HG03571 (cell line): ENCODE measurements around the gene ARSB.

Experiments used
- ATAC-seq: cut with Tn5 transposase; IDR thresholded peaks from one replicate; pipeline ENCODE4 v1.9.1; 2021; ENCODE audit not compliant: unreplicated experiment

Gene ARSB

DNA sequence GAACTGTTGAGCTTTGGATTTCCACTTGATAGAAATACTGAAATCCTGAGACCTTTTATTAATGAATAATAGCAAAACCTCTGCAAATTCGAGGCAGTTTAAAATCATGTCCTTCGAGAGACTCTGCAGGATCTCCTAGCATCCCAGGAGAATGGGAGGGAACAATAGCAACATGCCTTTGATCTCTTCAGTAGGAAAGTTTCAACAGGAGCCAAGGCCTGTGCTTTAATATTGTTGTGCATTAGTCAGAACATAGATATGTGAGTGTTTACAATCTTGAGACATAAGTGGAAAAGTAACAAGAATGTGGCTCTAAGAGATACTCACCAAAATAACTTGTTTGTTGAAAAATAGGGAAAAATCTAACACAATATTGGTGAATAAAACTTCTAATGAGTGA lies 253.2 kb downstream of the ARSB start:
- no peak for ATAC-seq

DNA sequence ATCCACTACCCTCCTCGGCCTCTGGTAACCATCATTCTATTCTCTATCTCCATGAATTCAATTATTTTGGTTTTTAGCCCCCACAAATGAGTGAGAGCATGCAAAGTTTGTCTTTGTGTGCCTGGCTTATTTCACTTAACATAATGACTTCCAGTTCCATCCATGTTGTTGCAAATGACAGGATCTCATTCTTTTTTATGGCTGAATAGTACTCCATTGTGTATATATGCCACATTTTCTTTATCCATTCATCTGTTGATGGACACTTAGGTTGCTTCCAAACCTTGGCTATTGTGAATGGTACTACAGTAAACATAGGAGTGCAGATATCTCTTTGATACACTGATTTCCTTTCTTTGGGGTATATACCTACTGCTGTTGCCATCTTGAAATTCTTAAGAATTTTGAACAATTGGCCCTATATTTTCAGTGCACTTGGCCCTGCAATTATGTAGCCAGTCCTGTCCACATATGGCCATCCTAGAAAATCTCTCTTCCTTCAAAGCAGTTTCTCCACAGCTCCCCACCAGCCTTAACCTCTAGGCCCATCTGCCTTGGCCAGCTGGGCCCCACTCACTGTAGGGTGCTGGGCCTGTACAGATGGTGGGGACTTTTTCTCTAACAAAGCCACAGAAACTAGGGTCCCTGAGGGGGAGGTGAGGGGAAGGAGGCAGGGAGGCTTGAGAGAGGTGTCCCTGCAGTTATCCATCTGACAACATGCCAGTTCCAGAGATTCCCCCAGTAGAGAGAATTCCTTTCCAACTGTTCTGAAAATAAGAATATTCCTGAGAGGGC lies 254.6 kb downstream of the ARSB start:
- ATAC-seq: no peak

DNA sequence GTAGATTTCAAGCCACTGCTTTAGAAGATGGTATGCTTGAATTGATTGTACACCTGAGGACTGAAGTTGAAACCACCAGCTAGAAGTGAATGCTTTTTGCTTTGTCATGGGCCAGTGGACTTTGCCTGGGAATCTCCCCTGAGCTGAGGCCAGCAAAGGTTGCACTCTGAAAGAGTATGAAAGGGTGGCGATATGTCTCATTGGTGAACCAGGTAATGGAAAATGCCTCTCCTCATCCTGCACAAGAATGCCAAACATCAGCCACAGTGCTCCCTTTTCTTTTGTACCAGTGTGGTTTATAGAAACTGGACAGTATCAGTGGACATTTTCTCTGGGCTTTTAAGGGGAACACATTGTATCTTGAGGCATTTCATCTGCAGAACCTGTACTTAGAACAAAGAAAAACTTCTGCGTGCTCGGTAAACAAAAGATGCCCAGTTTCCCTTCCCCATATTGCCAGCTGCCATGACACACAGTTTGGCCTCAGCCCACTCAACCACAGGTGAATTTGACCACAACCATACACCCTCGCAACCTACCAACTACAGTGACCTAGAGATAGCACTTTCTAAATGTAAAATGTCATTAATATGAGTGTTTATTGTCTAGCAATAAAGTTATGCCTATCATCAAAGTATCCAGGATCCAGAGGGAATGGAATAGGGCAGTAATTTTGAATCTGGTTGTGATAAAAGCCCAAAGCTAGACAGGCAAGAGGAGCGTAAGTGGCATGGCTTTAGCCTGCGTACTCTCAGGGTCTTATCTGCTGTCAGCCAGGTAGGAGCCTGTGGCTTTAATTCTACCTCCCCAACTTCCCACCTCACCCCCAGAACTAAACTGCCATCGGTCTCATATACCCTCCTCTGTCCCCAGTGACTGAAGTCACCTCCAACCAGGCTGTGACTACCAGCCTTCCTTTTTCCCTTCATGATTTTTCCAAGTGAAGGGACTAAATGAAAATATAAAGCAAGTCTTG lies 257.0 kb downstream of the ARSB start:
- peak; percentile 80 for ATAC-seq
